Measurements from ENCODE around the gene ATP1B3. TPM values are rescaled to one million over a fixed set of nuclear protein-coding genes. Genes with fewer than 3 reads are reported as not detected.
"Not testable (repeated sequence)": the region's sequence is repeated elsewhere in the genome, so short reads cannot be mapped to it uniquely, and the experiment has no call there.

ATP1B3 gene
- total and polyA plus RNA-seq, 4 donors, result 106 to 291 (median 194) TPM

DNA sequence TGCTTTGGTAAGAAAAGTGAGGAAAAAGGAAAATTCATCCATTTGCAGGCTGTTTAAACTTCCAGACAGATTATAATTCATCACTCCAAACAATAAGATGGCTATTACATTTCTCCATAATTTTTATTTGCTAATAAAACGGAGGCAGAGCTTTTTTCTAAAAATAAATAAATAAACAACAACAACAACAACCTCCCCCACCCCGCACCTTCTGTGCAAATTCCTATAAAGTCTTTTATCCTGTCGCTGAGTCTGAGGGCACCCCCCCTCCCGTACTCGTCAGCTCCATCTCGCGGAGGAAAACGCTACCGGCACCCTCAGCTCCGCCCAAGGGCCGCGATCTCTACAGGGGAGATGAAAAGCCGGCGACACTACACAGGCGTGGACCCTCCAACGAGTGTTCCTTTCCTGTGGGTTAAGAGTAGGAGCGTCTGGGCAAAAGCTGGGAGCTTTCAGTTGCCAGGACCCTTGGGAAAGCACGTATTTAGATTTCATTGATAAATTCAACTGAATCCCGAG is 1.0 kb upstream of the ATP1B3 start:
- peak overlapping the region; percentile 86 for H3K4me3 ChIP-seq (ENCODE audit: low read depth, low read length)
- 0% methylated on average over 14 of the region's 19 CpGs for WGBS (ENCODE audit: insufficient coverage)
- peak; percentile 70 to 97 (median 82) for DNase-seq (ENCODE audit: low read depth in 4 of 6, low spot score in 6 of 6)
- peak overlapping the region; percentile 98 for H3K27ac ChIP-seq (ENCODE audit: low read depth, low read length)
- H3K4me1 ChIP-seq (ENCODE audit: control insufficient read depth, insufficient read depth, low read length), result no peaks in the 10 kb centered on the region
- H3K9me3 ChIP-seq (ENCODE audit: control insufficient read depth, insufficient read depth, low read length), result peaks cover 2% of the 10 kb centered on the region
- no peaks in the 10 kb centered on the region for H3K27me3 ChIP-seq (ENCODE audit: control insufficient read depth, insufficient read depth, low read length)
- H3K36me3 ChIP-seq (ENCODE audit: control insufficient read depth, insufficient read depth, low read length), result no peaks in the 10 kb centered on the region

DNA sequence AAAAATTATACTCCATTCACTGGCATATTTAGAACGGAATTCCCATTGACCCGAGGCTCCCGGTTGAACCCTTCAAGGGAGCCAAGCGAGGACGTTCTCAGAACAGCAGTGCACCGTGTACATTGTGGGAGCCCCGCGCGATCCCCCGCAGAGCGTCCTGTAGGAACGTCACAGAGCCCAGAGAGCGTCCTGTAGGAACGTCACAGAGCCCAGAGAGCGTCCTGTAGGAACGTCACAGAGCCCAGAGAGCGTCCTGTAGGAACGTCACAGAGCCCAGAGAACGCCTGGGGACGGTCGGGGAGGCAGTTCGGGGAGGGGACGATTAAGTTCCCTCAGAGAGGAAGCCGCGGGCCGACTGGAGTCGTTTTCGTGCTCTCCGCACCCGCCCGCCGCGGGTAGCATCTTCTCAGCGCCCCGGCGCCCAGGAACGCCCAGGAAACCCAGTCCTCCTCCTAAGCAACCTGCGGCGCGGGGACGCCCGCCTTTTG is 506 bp upstream of the ATP1B3 start:
- DNase-seq (ENCODE audit: low read depth in 4 of 6, low spot score in 6 of 6), result peak in 5 of 6 donors; percentile 43 to 87 (median 76)
- Histone ChIP-seq H3K36me3 (ENCODE audit: control insufficient read depth, insufficient read depth, low read length) (no peaks in the 10 kb centered on the region), H3K27me3 (ENCODE audit: control insufficient read depth, insufficient read depth, low read length) (no peaks in the 10 kb centered on the region), H3K9me3 (ENCODE audit: control insufficient read depth, insufficient read depth, low read length) (no peaks in the 10 kb centered on the region), H3K4me1 (ENCODE audit: control insufficient read depth, insufficient read depth, low read length) (no peaks in the 10 kb centered on the region), H3K27ac (ENCODE audit: low read depth, low read length) (peak overlapping the region; percentile 98), H3K4me3 (ENCODE audit: low read depth, low read length) (peak overlapping the region; percentile 86)
- WGBS (ENCODE audit: insufficient coverage), result under 1% methylated on average over 42 of the region's 42 CpGs

DNA sequence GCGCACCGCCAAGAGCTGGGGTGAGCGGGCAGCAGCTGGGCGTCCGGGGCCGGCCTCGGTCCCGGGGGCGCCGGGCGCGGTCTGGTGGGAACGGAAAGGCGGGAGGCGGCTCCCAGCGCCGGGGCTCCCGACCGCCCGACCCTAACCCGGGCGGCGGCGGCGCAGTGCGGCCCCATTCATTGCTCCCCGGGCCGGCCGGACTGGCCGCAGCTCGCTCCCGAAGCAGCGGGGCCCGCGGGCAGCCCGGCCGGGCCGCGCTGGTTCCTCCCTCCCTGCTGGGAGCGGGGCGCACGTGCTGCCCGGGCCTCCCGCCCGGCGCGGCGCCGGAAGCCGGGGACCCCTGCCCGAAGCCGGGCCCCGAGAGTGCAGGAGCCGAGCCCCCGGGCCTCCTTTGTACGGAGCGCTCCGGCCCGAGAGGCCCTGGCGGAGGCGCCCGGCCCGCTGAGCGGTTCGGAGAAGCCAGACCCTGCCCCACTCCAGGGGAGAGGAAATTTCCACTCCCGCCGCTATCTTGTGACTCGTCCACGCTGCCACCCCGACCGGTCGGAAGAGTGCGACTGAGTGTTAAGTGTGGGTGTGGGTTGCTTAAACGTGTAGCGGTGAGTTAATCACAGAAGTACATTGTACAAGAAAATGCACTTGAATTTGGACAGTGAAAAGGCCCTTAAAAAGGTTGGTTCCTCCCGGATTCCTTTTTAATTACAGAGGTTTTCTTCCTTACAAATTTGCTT is 613 bp downstream of the ATP1B3 start:
- Histone ChIP-seq H3K27ac (ENCODE audit: low read depth, low read length) (peak overlapping the region; percentile 88), H3K9me3 (ENCODE audit: control insufficient read depth, insufficient read depth, low read length) (no peaks in the 10 kb centered on the region)
- peak in 5 of 6 donors; percentile 13 to 77 (median 46) for DNase-seq (ENCODE audit: low read depth in 4 of 6, low spot score in 6 of 6)

GRCh38 chr3:141877911-141878310 is 1.5 kb downstream of the ATP1B3 start:
- Histone ChIP-seq H3K27me3 (ENCODE audit: control insufficient read depth, insufficient read depth, low read length) (no peaks in the 10 kb centered on the region), H3K9me3 (ENCODE audit: control insufficient read depth, insufficient read depth, low read length) (no peaks in the 10 kb centered on the region), H3K27ac (ENCODE audit: low read depth, low read length) (peak overlapping the region; percentile 88), H3K4me3 (ENCODE audit: low read depth, low read length) (peak overlapping the region; percentile 78), H3K4me1 (ENCODE audit: control insufficient read depth, insufficient read depth, low read length) (no peaks in the 10 kb centered on the region), H3K36me3 (ENCODE audit: control insufficient read depth, insufficient read depth, low read length) (no peaks in the 10 kb centered on the region)
- 0% methylated on average over 1 of the region's 3 CpGs for WGBS (ENCODE audit: insufficient coverage)
- peak in 2 of 6 donors; percentile 31 to 37 for DNase-seq (ENCODE audit: low read depth in 4 of 6, low spot score in 6 of 6)

More for the DNA sequence above, 613 bp downstream of the ATP1B3 start:
- H3K36me3 ChIP-seq (ENCODE audit: control insufficient read depth, insufficient read depth, low read length), result no peaks in the 10 kb centered on the region
- under 1% methylated on average over 71 of the region's 76 CpGs for WGBS (ENCODE audit: insufficient coverage)
- H3K27me3 ChIP-seq (ENCODE audit: control insufficient read depth, insufficient read depth, low read length), result no peaks in the 10 kb centered on the region
- H3K4me3 ChIP-seq (ENCODE audit: low read depth, low read length), result peak overlapping the region; percentile 86
- H3K4me1 ChIP-seq (ENCODE audit: control insufficient read depth, insufficient read depth, low read length), result no peaks in the 10 kb centered on the region

- WGBS (ENCODE audit: insufficient coverage), result no CpG with 5 or more reads among the region's 1 CpG
- DNase-seq (ENCODE audit: low read depth in 4 of 6, low spot score in 6 of 6), result no peak
- no peaks in the 10 kb centered on the region for H3K4me1 ChIP-seq (ENCODE audit: control insufficient read depth, insufficient read depth, low read length)
- H3K27ac ChIP-seq (ENCODE audit: low read depth, low read length), result peak overlapping the region; percentile 88
- no peaks in the 10 kb centered on the region for H3K36me3 ChIP-seq (ENCODE audit: control insufficient read depth, insufficient read depth, low read length)
- peak overlapping the region; percentile 78 for H3K4me3 ChIP-seq (ENCODE audit: low read depth, low read length)
- no peaks in the 10 kb centered on the region for H3K27me3 ChIP-seq (ENCODE audit: control insufficient read depth, insufficient read depth, low read length)
- H3K9me3 ChIP-seq (ENCODE audit: control insufficient read depth, insufficient read depth, low read length), result no peaks in the 10 kb centered on the region
These were observed 1.9 kb downstream of the ATP1B3 start for GRCh38 chr3:141878326-141878725.

DNA sequence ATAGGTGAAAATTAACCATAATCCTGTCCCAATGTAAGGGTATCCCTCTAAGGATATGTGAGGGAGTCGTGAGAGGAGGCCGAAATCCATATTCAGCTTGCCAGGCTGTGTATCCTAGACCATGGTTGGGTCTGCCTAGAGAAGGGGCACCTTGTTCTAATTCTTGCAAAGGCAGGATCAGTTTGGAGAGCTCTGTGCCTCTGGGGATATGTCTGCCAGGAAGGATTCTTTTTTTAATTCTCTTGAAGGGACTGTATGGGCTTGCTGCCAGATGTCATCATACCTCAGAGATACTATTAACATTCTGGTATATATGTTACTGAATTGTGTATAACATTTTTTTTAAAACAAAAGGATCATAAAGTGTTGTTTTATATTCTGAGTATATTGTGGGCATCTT is 2.4 kb downstream of the ATP1B3 start:
- WGBS (ENCODE audit: insufficient coverage), result 75% methylated on average over 2 of the region's 2 CpGs
- Histone ChIP-seq H3K4me1 (ENCODE audit: control insufficient read depth, insufficient read depth, low read length) (no peaks in the 10 kb centered on the region), H3K36me3 (ENCODE audit: control insufficient read depth, insufficient read depth, low read length) (no peaks in the 10 kb centered on the region), H3K27me3 (ENCODE audit: control insufficient read depth, insufficient read depth, low read length) (no peaks in the 10 kb centered on the region), H3K4me3 (ENCODE audit: low read depth, low read length) (no peak overlapping the region), H3K27ac (ENCODE audit: low read depth, low read length) (no peak overlapping the region), H3K9me3 (ENCODE audit: control insufficient read depth, insufficient read depth, low read length) (no peaks in the 10 kb centered on the region)
- DNase-seq (ENCODE audit: low read depth in 4 of 6, low spot score in 6 of 6), result peak in 2 of 6 donors; percentile 16 to 32

- H3K27ac ChIP-seq (ENCODE audit: low read depth, low read length), result no peak overlapping the region
- H3K36me3 ChIP-seq (ENCODE audit: control insufficient read depth, insufficient read depth, low read length), result no peaks in the 10 kb centered on the region
- 88% methylated on average over 2 of the region's 4 CpGs for WGBS (ENCODE audit: insufficient coverage)
- H3K4me3 ChIP-seq (ENCODE audit: low read depth, low read length), result no peak overlapping the region
- no peaks in the 10 kb centered on the region for H3K27me3 ChIP-seq (ENCODE audit: control insufficient read depth, insufficient read depth, low read length)
- DNase-seq (ENCODE audit: low read depth in 4 of 6, low spot score in 6 of 6), result no peak
- no peaks in the 10 kb centered on the region for H3K9me3 ChIP-seq (ENCODE audit: control insufficient read depth, insufficient read depth, low read length)
- H3K4me1 ChIP-seq (ENCODE audit: control insufficient read depth, insufficient read depth, low read length), result no peaks in the 10 kb centered on the region
These were observed 5.3 kb downstream of the ATP1B3 start for GRCh38 chr3:141881702-141882101.

DNA sequence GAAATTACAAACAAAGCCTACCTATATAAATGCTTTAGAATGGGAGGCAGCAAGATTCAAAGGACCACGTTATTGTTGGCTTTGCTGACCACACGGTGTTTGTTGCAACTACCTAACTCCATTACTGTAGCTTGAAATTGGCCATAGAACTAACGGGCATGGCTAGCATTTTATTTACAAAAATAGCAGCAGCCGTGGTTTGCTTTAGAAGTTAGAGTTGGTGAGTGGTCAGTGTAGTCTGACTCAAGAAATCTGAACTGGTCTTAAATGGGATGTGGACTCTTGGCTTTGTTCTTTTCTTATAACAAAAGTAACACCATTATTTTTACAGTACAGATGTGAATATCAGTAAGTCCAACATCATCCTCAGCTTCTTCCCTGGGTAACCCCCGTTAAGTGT is 10.6 kb downstream of the ATP1B3 start:
- Histone ChIP-seq H3K9me3 (ENCODE audit: control insufficient read depth, insufficient read depth, low read length) (no peaks in the 10 kb centered on the region), H3K4me1 (ENCODE audit: control insufficient read depth, insufficient read depth, low read length) (no peaks in the 10 kb centered on the region), H3K4me3 (ENCODE audit: low read depth, low read length) (no peak overlapping the region), H3K27ac (ENCODE audit: low read depth, low read length) (no peak overlapping the region), H3K36me3 (ENCODE audit: control insufficient read depth, insufficient read depth, low read length) (no peaks in the 10 kb centered on the region), H3K27me3 (ENCODE audit: control insufficient read depth, insufficient read depth, low read length) (no peaks in the 10 kb centered on the region)
- DNase-seq (ENCODE audit: low read depth in 4 of 6, low spot score in 6 of 6), result no peak
- WGBS (ENCODE audit: insufficient coverage), result no CpG with 5 or more reads among the region's 5 CpGs

DNA sequence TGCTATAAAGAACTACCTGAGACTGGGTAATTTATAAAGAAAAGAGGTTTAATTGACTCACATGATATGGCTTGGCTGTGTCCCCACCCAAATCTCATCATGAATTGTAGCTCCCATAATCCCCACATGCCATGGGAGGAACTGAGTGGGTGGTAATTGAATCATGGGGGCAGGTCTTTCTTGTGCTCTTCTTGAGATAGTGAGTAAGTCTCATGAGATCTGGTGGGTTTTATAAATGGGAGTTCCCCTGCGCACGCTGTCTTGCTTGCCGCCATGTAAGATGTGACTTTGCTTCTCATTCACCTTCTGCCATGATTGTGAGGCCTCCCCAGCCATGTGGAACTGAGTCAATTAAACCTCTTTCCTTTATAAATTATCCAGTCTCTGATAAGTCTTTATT is 12.1 kb downstream of the ATP1B3 start:
- not testable (repeated sequence) for H3K4me1 ChIP-seq (ENCODE audit: control insufficient read depth, insufficient read depth, low read length); DNase-seq (ENCODE audit: low read depth in 4 of 6, low spot score in 6 of 6); H3K4me3 ChIP-seq (ENCODE audit: low read depth, low read length); H3K27ac ChIP-seq (ENCODE audit: low read depth, low read length); H3K9me3 ChIP-seq (ENCODE audit: control insufficient read depth, insufficient read depth, low read length); H3K36me3 ChIP-seq (ENCODE audit: control insufficient read depth, insufficient read depth, low read length); H3K27me3 ChIP-seq (ENCODE audit: control insufficient read depth, insufficient read depth, low read length)
- WGBS (ENCODE audit: insufficient coverage), result 80% methylated on average over 1 of the region's 3 CpGs

Measured in spinal cord (tissue), 10 donors.